Effector memory CD8-positive, alpha-beta T cell (primary cell): ENCODE data around the gene C3orf20.

Experiments
- ATAC-seq: fragments of 150-1000 bp; cut with Tn5 transposase; replicated peaks from 2 replicates; pipeline ENCODE4 v1.10.0; 2021; ENCODE audit warnings: mild to moderate bottlenecking, moderate library complexity
- DNase-seq, 3 experiments: peaks; one replicate each; pipeline ENCODE4 v3.0.0; 2021
- H3K27ac Mint-ChIP-seq, 2 donors: one replicate each; pipeline ENCODE4 v1.8.0; 2022; ENCODE audit warnings: mild to moderate bottlenecking in 2 of 2, mixed read lengths in 2 of 2, moderate library complexity in 2 of 2
- H3K27me3 Mint-ChIP-seq, 2 donors: one replicate each; pipeline ENCODE4 v1.8.0; 2022; ENCODE audit warnings: mixed read lengths in 2 of 2
- H3K36me3 Mint-ChIP-seq: one replicate; pipeline ENCODE4 v1.8.0; 2022; ENCODE audit warnings: mild to moderate bottlenecking, moderate library complexity, mixed read lengths; ENCODE audit not compliant: insufficient read depth
- H3K4me1 Mint-ChIP-seq, 2 donors: one replicate each; pipeline ENCODE4 v1.8.0; 2022; ENCODE audit warnings: low read depth in 2 of 2, mixed read lengths in 2 of 2
- H3K4me3 Mint-ChIP-seq, 2 donors: one replicate each; pipeline ENCODE4 v1.8.0; 2022; ENCODE audit warnings: mild to moderate bottlenecking in 2 of 2, mixed read lengths in 2 of 2, moderate library complexity in 2 of 2
- H3K9me3 Mint-ChIP-seq, 2 donors: one replicate each; pipeline ENCODE4 v1.8.0; 2022; ENCODE audit warnings: mixed read lengths in 2 of 2

C3orf20 gene

GRCh38 chr3:14797731-14798130 lies 122.8 kb downstream of the C3orf20 start:
- DNase-seq = no peak
- no peak overlapping the region for H3K27ac Mint-ChIP-seq
- H3K36me3 Mint-ChIP-seq = no peaks in the 10 kb centered on the region
- no peaks in the 10 kb centered on the region for H3K4me1 Mint-ChIP-seq
- peaks cover 32 to 81% of the 10 kb centered on the region in 2 donors for H3K27me3 Mint-ChIP-seq
- H3K9me3 Mint-ChIP-seq = no peaks in the 10 kb centered on the region
- no peak overlapping the region for H3K4me3 Mint-ChIP-seq
- no peak for ATAC-seq

- Mint-ChIP-seq H3K4me3 (no peak overlapping the region), H3K36me3 (no peaks in the 10 kb centered on the region), H3K9me3 (no peaks in the 10 kb centered on the region), H3K27me3 (peaks cover 31 to 81% of the 10 kb centered on the region in 2 donors), H3K4me1 (no peaks in the 10 kb centered on the region), H3K27ac (no peak overlapping the region)
- ATAC-seq = no peak
- DNase-seq = no peak
Observed at GRCh38 chr3:14798231-14798630, 123.3 kb downstream of the C3orf20 start.

DNA sequence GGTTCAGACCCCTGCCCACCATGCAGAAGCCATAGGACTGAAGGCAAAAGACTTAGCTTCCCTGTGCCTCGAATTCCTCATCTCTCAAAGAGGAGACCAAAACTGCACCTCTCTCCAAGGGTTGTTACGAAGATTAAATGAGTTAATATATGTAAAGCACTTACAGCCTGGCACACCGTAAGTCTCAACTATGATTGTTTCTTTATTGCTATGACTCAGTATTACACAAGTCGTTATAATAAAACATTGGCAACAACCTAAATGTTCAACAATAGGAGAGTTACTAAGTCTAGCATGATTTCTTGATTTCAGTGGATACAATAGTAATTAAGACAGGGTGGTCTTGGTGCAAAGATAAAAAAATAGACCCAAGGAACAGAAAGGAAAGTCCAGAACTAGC lies 124.2 kb downstream of the C3orf20 start:
- DNase-seq (no peak), ATAC-seq (no peak)
- no peaks in the 10 kb centered on the region for H3K9me3 Mint-ChIP-seq
- no peak overlapping the region for H3K4me3 Mint-ChIP-seq
- no peak overlapping the region for H3K27ac Mint-ChIP-seq
- H3K36me3 Mint-ChIP-seq = no peaks in the 10 kb centered on the region
- H3K27me3 Mint-ChIP-seq = peaks cover 36 to 81% of the 10 kb centered on the region in 2 donors
- H3K4me1 Mint-ChIP-seq = no peaks in the 10 kb centered on the region

- Mint-ChIP-seq H3K9me3 (no peaks in the 10 kb centered on the region), H3K27ac (no peak overlapping the region), H3K36me3 (no peaks in the 10 kb centered on the region), H3K4me1 (peaks cover 0 to 2% of the 10 kb centered on the region in 2 donors), H3K27me3 (peaks cover 47 to 91% of the 10 kb centered on the region in 2 donors), H3K4me3 (no peak overlapping the region)
- DNase-seq = no peak
- no peak for ATAC-seq
Observed at GRCh38 chr3:14801031-14801430, 126.1 kb downstream of the C3orf20 start.

DNA sequence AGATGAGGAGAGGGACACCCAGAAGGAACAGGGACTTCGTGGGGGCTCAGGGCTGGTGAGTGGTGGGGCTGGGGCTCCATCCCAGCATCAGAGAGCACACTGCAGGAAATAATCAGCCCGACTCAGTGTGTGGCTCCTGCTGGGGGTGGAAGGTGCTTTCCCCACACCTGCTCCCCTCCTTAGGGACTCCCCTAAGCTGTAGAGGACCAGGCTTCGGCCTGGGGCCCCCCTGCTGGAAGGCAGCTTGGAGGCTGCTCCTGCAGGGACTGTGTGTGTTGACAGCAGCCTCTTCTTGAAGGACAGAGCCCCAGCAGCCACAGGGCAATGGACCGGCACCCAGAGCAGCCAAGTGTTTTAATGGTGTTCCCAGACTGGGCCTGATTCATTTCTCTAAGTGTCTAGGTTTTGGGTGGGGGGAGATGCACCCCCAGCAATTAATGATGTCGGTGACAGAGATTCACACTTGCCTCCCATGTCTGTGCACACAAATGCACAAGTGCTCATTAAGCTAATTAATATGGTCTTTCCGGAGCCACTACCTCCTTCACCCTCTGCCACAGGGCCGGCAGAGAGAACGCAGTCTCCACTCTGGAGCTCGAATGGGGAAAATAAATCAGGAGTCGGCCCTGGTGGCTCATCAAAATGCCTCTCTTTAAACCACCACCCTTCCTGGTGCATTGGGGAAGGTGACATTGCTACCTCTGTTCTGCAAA lies 126.9 kb downstream of the C3orf20 start:
- H3K9me3 Mint-ChIP-seq = no peaks in the 10 kb centered on the region
- H3K27ac Mint-ChIP-seq = no peak overlapping the region
- no peak overlapping the region for H3K4me3 Mint-ChIP-seq
- H3K36me3 Mint-ChIP-seq = no peaks in the 10 kb centered on the region
- H3K4me1 Mint-ChIP-seq = peaks cover 0 to 4% of the 10 kb centered on the region in 2 donors
- ATAC-seq = no peak
- H3K27me3 Mint-ChIP-seq = peaks cover 51 to 93% of the 10 kb centered on the region in 2 donors
- DNase-seq = no peak

DNA sequence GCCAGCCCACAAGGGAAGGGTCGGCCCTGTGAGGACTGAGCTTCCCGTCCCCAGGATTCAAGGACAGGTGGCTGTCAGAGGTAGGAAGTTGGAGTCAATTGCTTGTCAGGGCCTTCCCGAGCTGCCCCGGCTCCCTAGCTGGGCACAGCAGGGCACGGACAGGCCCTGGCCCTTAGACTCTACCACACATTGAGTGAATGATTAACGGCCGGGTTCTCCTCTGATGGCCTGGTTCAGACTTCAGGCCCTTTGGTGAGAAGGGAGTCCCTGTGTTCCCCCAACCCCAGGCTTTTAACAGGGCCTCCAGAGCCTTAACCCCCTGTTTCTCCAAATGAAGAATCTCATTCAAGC lies 127.4 kb downstream of the C3orf20 start:
- no peaks in the 10 kb centered on the region for H3K9me3 Mint-ChIP-seq
- peaks cover 0 to 5% of the 10 kb centered on the region in 2 donors for H3K4me1 Mint-ChIP-seq
- H3K27ac Mint-ChIP-seq = no peak overlapping the region
- H3K27me3 Mint-ChIP-seq = peaks cover 55 to 93% of the 10 kb centered on the region in 2 donors
- ATAC-seq (no peak), DNase-seq (no peak)
- no peak overlapping the region for H3K4me3 Mint-ChIP-seq
- no peaks in the 10 kb centered on the region for H3K36me3 Mint-ChIP-seq

DNA sequence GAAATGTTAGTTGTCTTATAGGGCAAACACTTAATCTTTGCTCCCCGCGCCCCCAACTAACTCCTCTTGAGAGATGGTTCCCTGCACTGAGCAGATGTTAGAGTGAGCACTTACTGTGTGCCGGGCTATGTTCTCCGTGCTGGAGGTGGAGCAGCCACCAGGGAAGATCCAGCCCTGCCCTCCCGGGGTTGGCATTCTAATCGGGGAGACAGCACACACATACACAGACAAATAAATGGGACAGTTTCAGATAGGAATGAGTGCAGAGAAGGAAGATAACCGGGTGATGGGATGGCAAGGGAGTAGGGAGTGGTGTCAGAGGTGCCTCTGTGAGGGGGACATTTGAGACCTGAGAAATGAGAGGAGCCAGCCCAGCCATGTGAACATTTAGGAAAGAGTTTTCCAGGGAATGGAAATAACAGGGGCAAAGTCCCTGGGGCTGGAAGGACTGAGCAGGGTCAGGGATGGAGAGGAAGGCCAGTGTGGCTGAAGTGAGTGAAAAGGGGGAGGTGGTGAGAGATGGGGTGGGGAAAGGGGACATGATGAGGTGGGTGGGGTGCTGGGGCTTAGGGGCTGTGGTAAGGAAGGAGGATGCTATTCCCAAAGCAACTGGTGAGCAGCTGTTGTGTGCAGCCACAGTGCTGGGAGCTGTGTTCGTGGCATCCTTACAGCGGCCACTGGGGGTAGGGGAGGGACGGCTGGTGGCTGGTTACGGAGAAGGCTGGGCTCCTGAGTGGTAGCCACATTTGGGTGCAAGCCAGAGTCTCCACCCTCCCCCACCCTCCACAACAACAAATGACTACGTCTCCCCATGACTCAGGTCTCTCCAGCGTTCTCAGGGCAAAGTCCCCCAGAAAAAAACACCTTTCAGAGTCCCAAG lies 128.4 kb downstream of the C3orf20 start:
- no peak overlapping the region for H3K27ac Mint-ChIP-seq
- ATAC-seq = no peak
- H3K4me1 Mint-ChIP-seq = peaks cover 0 to 5% of the 10 kb centered on the region in 2 donors
- no peaks in the 10 kb centered on the region for H3K9me3 Mint-ChIP-seq
- DNase-seq = no peak
- H3K4me3 Mint-ChIP-seq = no peak overlapping the region
- no peaks in the 10 kb centered on the region for H3K36me3 Mint-ChIP-seq
- H3K27me3 Mint-ChIP-seq = peaks cover 50 to 93% of the 10 kb centered on the region in 2 donors

GRCh38 chr3:14803981-14804834 lies 129.3 kb downstream of the C3orf20 start:
- Mint-ChIP-seq H3K36me3 (no peaks in the 10 kb centered on the region), H3K4me3 (no peak overlapping the region), H3K27ac (no peak overlapping the region), H3K27me3 (peaks cover 58 to 93% of the 10 kb centered on the region in 2 donors), H3K4me1 (peaks cover 0 to 5% of the 10 kb centered on the region in 2 donors), H3K9me3 (no peaks in the 10 kb centered on the region)
- DNase-seq (no peak), ATAC-seq (no peak)

DNA sequence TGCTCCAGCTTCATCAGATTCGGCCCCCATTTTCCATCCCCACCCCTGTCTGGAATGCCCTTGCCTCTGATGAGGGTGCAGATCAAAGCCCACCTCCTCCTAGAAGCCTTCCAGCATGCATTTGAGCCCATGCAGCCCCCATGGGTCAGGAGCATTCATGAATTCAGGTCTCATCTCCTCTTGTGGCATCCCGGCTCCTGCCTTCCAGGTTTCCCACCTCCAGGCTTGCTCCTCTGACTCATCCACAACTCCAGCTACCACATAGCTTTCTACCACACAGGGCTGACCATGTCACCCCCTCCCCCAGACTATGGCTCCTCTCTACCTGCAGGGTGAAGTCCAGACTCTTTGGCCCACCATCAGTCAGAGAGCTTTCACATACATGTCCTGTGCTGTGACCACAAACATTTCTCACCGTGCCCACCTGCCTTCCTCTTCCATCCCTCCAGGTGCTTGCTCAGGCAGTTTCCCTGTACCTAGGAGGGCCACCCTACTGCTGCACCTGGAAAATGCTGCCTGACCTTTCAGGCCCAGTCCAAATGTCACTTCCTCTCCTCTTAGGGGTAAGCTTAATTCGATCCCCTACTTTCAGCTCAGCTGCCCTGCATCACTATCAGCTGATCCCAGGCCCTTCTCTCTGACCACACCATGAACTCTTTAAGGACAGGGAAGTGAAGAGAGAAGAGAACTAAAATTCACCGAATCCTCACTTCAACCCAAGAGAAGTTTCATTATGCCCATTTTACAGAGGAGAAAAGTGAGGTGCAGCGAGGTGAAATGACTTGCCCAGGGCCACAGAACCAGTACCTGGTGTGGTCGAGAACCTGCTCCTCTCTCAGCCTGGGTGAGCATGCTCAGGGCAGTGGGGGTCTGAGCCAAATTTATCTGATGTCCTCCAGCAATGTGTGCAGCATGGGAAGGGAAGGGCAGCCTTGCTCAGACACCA lies 130.2 kb downstream of the C3orf20 start:
- DNase-seq = no peak
- Mint-ChIP-seq H3K4me1 (peaks cover 0 to 5% of the 10 kb centered on the region in 2 donors), H3K27ac (no peak overlapping the region), H3K36me3 (no peaks in the 10 kb centered on the region), H3K9me3 (no peaks in the 10 kb centered on the region), H3K4me3 (no peak overlapping the region), H3K27me3 (peaks cover 53 to 93% of the 10 kb centered on the region in 2 donors)
- ATAC-seq = no peak

DNA sequence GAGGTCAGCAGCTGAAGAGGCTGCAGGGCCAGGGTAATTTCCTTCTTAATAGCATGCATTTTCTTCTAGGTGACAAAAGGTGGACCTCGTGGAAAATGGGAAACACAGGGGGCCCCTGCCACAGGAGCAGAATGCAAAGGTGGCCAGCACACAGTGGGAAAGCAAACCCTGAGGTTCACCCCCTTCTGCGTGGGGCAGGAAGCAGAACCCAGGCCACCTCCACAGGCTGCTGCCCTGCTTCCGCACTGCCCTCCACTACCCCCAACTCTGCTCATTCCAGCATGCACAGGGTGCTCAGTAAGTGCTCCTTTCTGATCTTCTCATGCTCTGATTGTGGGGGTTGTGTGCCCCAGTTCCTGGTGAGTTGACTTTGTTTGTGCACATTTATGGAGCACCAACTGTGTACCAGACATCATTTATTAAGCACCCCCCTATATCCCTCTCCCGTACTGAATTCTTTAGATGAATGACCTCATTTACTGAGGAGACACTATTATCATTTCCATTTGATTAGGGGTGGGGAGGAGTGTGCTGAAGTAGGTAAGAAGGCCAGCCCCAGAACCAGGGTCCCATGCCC lies 131.1 kb downstream of the C3orf20 start:
- Mint-ChIP-seq H3K4me3 (no peak overlapping the region), H3K4me1 (peaks cover 0 to 5% of the 10 kb centered on the region in 2 donors), H3K27me3 (peaks cover 50 to 87% of the 10 kb centered on the region in 2 donors)

DNA sequence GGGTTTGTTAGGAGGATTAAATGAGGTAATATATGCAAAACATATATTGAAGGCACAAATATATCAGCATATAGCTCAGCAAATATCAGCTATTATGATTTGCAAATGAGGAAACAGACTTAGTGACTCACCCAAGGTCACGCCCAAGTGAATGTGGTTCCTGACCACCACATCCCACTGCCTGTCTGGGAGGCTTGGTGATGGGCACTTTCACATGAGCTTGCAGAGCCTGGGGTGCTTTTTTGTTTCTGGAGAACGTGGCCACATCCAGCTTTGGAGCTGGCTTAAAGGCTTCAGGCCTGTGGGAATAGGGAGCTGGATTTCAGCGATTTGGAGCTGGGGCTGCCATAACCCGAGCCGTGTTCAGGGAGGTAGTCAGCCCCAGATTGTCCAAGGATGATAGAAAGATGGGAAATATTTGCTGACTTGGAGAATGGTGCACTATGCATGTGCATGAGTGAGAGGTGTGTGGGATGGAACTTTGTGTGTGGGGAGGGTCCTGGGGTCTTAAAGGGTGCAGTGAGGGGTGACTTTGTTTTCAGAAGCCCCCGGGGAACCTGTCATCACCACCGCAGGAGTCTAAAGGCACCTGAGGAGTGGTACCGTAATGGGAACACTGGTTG lies 131.8 kb downstream of the C3orf20 start:
- Mint-ChIP-seq H3K9me3 (no peaks in the 10 kb centered on the region), H3K27me3 (peaks cover 55 to 88% of the 10 kb centered on the region in 2 donors), H3K4me3 (no peak overlapping the region), H3K4me1 (peaks cover 0 to 7% of the 10 kb centered on the region in 2 donors), H3K27ac (no peak overlapping the region), H3K36me3 (no peaks in the 10 kb centered on the region)
- ATAC-seq (no peak), DNase-seq (no peak)

More for the DNA sequence above, 131.1 kb downstream of the C3orf20 start:
- Mint-ChIP-seq H3K9me3 (no peaks in the 10 kb centered on the region), H3K36me3 (no peaks in the 10 kb centered on the region), H3K27ac (no peak overlapping the region)
- DNase-seq = no peak
- ATAC-seq = no peak

DNA sequence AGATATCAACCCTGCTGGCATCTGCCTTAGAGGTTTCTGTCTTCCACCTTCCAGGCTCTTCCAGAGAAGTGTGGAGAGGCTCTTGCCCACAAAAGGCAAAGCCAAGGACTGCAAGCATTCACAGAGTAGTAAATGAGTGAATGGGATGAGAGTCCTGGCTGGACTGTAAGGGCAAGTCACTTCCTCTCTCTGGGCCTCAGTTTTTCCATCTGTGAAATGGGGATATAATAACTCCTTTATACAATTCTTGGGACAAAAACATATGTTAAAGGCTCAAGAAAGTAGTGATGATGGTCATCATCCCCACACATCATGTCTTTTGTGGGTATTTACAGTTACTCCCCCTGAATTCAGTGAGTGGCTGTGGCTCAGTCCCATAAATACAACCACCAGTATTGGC lies 133.1 kb downstream of the C3orf20 start:
- H3K27me3 Mint-ChIP-seq = peaks cover 65 to 89% of the 10 kb centered on the region in 2 donors
- ATAC-seq = no peak

More for the DNA sequence above, 133.1 kb downstream of the C3orf20 start:
- H3K4me1 Mint-ChIP-seq = peaks cover 0 to 7% of the 10 kb centered on the region in 2 donors
- no peak for DNase-seq
- H3K4me3 Mint-ChIP-seq = no peak overlapping the region
- no peaks in the 10 kb centered on the region for H3K36me3 Mint-ChIP-seq
- no peak overlapping the region for H3K27ac Mint-ChIP-seq
- H3K9me3 Mint-ChIP-seq = no peaks in the 10 kb centered on the region
